Measurements from ENCODE around the gene ELMO1.

- TF ChIP-seq MAX (IDR thresholded peaks at IDR 0.05; ENCODE audit: low read depth, low read length) (no peak), CTCF (IDR thresholded peaks at IDR 0.05; ENCODE audit: low read depth, low read length) (no peak)
Measured at GRCh38 chr7:37497576-37497975, 48.9 kb upstream of the ELMO1 start.

Measured in NB4 (cell line).